Muscle layer of colon (tissue), 2 donors: Measurements from ENCODE around the gene LOC128125822.

Source experiments
- H3K27ac ChIP-seq: one replicate; pipeline ENCODE4 v1.7.0; 2013; ENCODE audit warnings: low read depth, mild to moderate bottlenecking, low read length, moderate library complexity
- H3K27me3 ChIP-seq, 2 donors: one replicate each; pipeline ENCODE4 v1.7.0; 2013; ENCODE audit warnings: low read length in 2 of 2, mild to moderate bottlenecking in 2 of 2; ENCODE audit not compliant: insufficient read depth in 2 of 2, control insufficient read depth in 1 of 2
- H3K36me3 ChIP-seq: one replicate; pipeline ENCODE4 v1.7.0; 2013; ENCODE audit warnings: mild to moderate bottlenecking, low read length; ENCODE audit not compliant: insufficient read depth
- H3K4me1 ChIP-seq: one replicate; pipeline ENCODE4 v1.7.0; 2013; ENCODE audit warnings: mild to moderate bottlenecking, low read length; ENCODE audit not compliant: insufficient read depth
- H3K4me3 ChIP-seq, 2 donors: one replicate each; pipeline ENCODE4 v1.7.0; 2013; ENCODE audit warnings: low read length in 2 of 2, low read depth in 1 of 2, mild to moderate bottlenecking in 1 of 2, moderate library complexity in 1 of 2
- H3K9ac ChIP-seq: one replicate; pipeline ENCODE4 v1.7.0; 2013; ENCODE audit warnings: low read length
- H3K9me3 ChIP-seq: one replicate; pipeline ENCODE4 v1.7.0; 2013; ENCODE audit warnings: mild to moderate bottlenecking, low read length
- donor health status: abdominal sarcoma.
- donor health status: Adenocarcinoma of cecum.

LOC128125822 gene

GRCh38 chr6:63558278-63558677 is 14.0 kb upstream of the LOC128125822 start:
- Histone ChIP-seq H3K4me1 (no peaks in the 10 kb centered on the region), H3K27me3 (no peaks in the 10 kb centered on the region), H3K27ac (no peak overlapping the region), H3K4me3 (no peak overlapping the region), H3K36me3 (no peaks in the 10 kb centered on the region), H3K9ac (no peak overlapping the region), H3K9me3 (no peaks in the 10 kb centered on the region)

- Histone ChIP-seq H3K9me3 (no peaks in the 10 kb centered on the region), H3K4me1 (peaks cover 9% of the 10 kb centered on the region), H3K36me3 (no peaks in the 10 kb centered on the region), H3K4me3 (no peak overlapping the region), H3K27me3 (no peaks in the 10 kb centered on the region), H3K9ac (no peak overlapping the region), H3K27ac (no peak overlapping the region)
Measured at GRCh38 chr6:63560801-63561287, 11.4 kb upstream of the LOC128125822 start.

- no peak overlapping the region for H3K4me3 ChIP-seq
- peaks cover 9% of the 10 kb centered on the region for H3K4me1 ChIP-seq
- H3K27ac ChIP-seq, result no peak overlapping the region
- no peak overlapping the region for H3K9ac ChIP-seq
- H3K9me3 ChIP-seq, result no peaks in the 10 kb centered on the region
- H3K27me3 ChIP-seq, result no peaks in the 10 kb centered on the region
- H3K36me3 ChIP-seq, result no peaks in the 10 kb centered on the region
Measured at GRCh38 chr6:63561288-63561687, 11.0 kb upstream of the LOC128125822 start.

- no peak overlapping the region for H3K27ac ChIP-seq
- no peaks in the 10 kb centered on the region for H3K36me3 ChIP-seq
- H3K4me1 ChIP-seq, result peaks cover 9% of the 10 kb centered on the region
- H3K9ac ChIP-seq, result no peak overlapping the region
- H3K4me3 ChIP-seq, result no peak overlapping the region
- H3K9me3 ChIP-seq, result no peaks in the 10 kb centered on the region
- no peaks in the 10 kb centered on the region for H3K27me3 ChIP-seq
Measured at GRCh38 chr6:63563235-63563634, 9.0 kb upstream of the LOC128125822 start.

GRCh38 chr6:63565058-63565726 is 7.1 kb upstream of the LOC128125822 start:
- Histone ChIP-seq H3K4me1 (peaks cover 9% of the 10 kb centered on the region), H3K27me3 (no peaks in the 10 kb centered on the region), H3K9ac (no peak overlapping the region), H3K27ac (no peak overlapping the region), H3K9me3 (no peaks in the 10 kb centered on the region), H3K36me3 (no peaks in the 10 kb centered on the region), H3K4me3 (no peak overlapping the region)

GRCh38 chr6:63565727-63566596 is 6.3 kb upstream of the LOC128125822 start:
- H3K27ac ChIP-seq, result no peak overlapping the region
- H3K36me3 ChIP-seq, result no peaks in the 10 kb centered on the region
- peaks cover 9% of the 10 kb centered on the region for H3K4me1 ChIP-seq
- no peak overlapping the region for H3K4me3 ChIP-seq
- H3K9ac ChIP-seq, result no peak overlapping the region
- no peaks in the 10 kb centered on the region for H3K9me3 ChIP-seq
- no peaks in the 10 kb centered on the region for H3K27me3 ChIP-seq

GRCh38 chr6:63567966-63568365 is 4.3 kb upstream of the LOC128125822 start:
- Histone ChIP-seq H3K4me3 (no peak overlapping the region), H3K27ac (no peak overlapping the region)

GRCh38 chr6:63571361-63572043 is 778 bp upstream of the LOC128125822 start:
- Histone ChIP-seq H3K9ac (peak overlapping the region; percentile 64), H3K27ac (peak overlapping the region; percentile 65), H3K36me3 (peaks cover 2% of the 10 kb centered on the region), H3K4me3 (peak overlapping the region; percentile 34 to 88), H3K4me1 (peaks cover 23% of the 10 kb centered on the region), H3K9me3 (no peaks in the 10 kb centered on the region), H3K27me3 (no peaks in the 10 kb centered on the region)

More at GRCh38 chr6:63567966-63568365, 4.3 kb upstream of the LOC128125822 start:
- no peaks in the 10 kb centered on the region for H3K36me3 ChIP-seq
- no peak overlapping the region for H3K9ac ChIP-seq
- H3K27me3 ChIP-seq, result no peaks in the 10 kb centered on the region
- H3K9me3 ChIP-seq, result no peaks in the 10 kb centered on the region
- H3K4me1 ChIP-seq, result peaks cover 18% of the 10 kb centered on the region

- Histone ChIP-seq H3K9ac (peak overlapping the region; percentile 39), H3K36me3 (peaks cover 11% of the 10 kb centered on the region), H3K27me3 (no peaks in the 10 kb centered on the region), H3K4me3 (peak overlapping the region; percentile 88 to 98), H3K9me3 (no peaks in the 10 kb centered on the region), H3K27ac (peak overlapping the region; percentile 100), H3K4me1 (peaks cover 23% of the 10 kb centered on the region)
Measured at GRCh38 chr6:63572747-63573075, 431 bp downstream of the LOC128125822 start.

GRCh38 chr6:63573076-63573898 is 1.0 kb downstream of the LOC128125822 start:
- no peaks in the 10 kb centered on the region for H3K27me3 ChIP-seq
- peaks cover 23% of the 10 kb centered on the region for H3K4me1 ChIP-seq
- peak overlapping the region; percentile 100 for H3K27ac ChIP-seq
- no peaks in the 10 kb centered on the region for H3K9me3 ChIP-seq
- peak overlapping the region; percentile 39 for H3K9ac ChIP-seq
- peaks cover 11% of the 10 kb centered on the region for H3K36me3 ChIP-seq
- H3K4me3 ChIP-seq, result peak overlapping the region; percentile 88 to 98
